GM18505 (cell line): ENCODE results near the gene KLHL22.
"Not testable (repeated sequence)": the region's sequence is repeated elsewhere in the genome, so short reads cannot be mapped to it uniquely, and the experiment has no call there.

Experiments used
- ATAC-seq: cut with Tn5 transposase; IDR thresholded peaks from one replicate; pipeline ENCODE4 v1.9.1; 2021; ENCODE audit not compliant: unreplicated experiment
- POLR2A ChIP-seq: IDR thresholded peaks from 4 replicates; pipeline ENCODE4 v1.6.1; 2011; ENCODE audit warnings: borderline replicate concordance; ENCODE audit not compliant: insufficient read depth, insufficient read length; ENCODE audit errors: extremely low read depth

The KLHL22 gene

GRCh38 chr22:20397498-20397897, 98.1 kb downstream of the KLHL22 start:
- ATAC-seq = no peak
- no peak for TF ChIP-seq POLR2A

GRCh38 chr22:20396639-20397038, 99.0 kb downstream of the KLHL22 start:
- ATAC-seq = no peak
- TF ChIP-seq POLR2A = no peak

GRCh38 chr22:20395907-20396287, 99.7 kb downstream of the KLHL22 start:
- TF ChIP-seq POLR2A = no peak
- no peak for ATAC-seq

GRCh38 chr22:20395181-20395906, 100.3 kb downstream of the KLHL22 start:
- no peak for TF ChIP-seq POLR2A
- ATAC-seq = no peak

- peak; percentile 81 for TF ChIP-seq POLR2A
- ATAC-seq = peak; percentile 69
These were observed 101.7 kb downstream of the KLHL22 start, which contains the start of gene ZNF74 for GRCh38 chr22:20393705-20394476. Gene ZNF74, plus strand, starts transcription at chr22:20394151. Its CDS starts 478 bp downstream, at chr22:20394629.

GRCh38 chr22:20392983-20393704, 102.5 kb downstream of the KLHL22 start:
- no peak for ATAC-seq
- TF ChIP-seq POLR2A = no peak

- not testable (repeated sequence) for ATAC-seq
These were observed 103.2 kb downstream of the KLHL22 start for GRCh38 chr22:20392365-20392881.
